ENCODE data around the gene CFAP91. TPM values are rescaled to one million over a fixed set of nuclear protein-coding genes. Genes with fewer than 3 reads are reported as not detected.

Gene CFAP91
- total RNA-seq, 4 donors from 2014 or later: 1.5 to 6.5 (median 4.4) TPM

GRCh38 chr3:119664370-119664769 is 38.5 kb upstream of the CFAP91 start:
- Histone ChIP-seq H3K4me1 (peaks cover 32 to 60% (median 51%) of the 10 kb centered on the region in 4 donors), H3K36me3 (peaks cover 0 to 23% (median 11%) of the 10 kb centered on the region in 4 donors), H3K9me3 (no peaks in the 10 kb centered on the region), H3K27ac (replicated peaks in 1 of 4) (peak overlapping the region in 3 of 4 donors; percentile 23 to 78 (median 77)), H3K4me3 (no peak overlapping the region), H3K27me3 (no peaks in the 10 kb centered on the region)
- no peak for TF ChIP-seq POLR2AphosphoS5 (IDR thresholded peaks at IDR 0.05)
- no peak for TF ChIP-seq EP300 (IDR thresholded peaks at IDR 0.05)
- no peak for TF ChIP-seq CTCF (IDR thresholded peaks at IDR 0.05)
- no peak for TF ChIP-seq POLR2A (IDR thresholded peaks at IDR 0.05; ENCODE audit: low read depth)
- WGBS: 66% methylated on average over 4 of the region's 4 CpGs
- intact Hi-C loops (cut with DNase I): no loop called here
- DNase-seq (ENCODE audit: extremely low spot score): no peak

- H3K27ac ChIP-seq (replicated peaks in 1 of 4): peak overlapping the region in 3 of 4 donors; percentile 7 to 78 (median 77)
- no peak for DNase-seq (ENCODE audit: extremely low spot score)
- H3K36me3 ChIP-seq: peaks cover 0 to 24% (median 13%) of the 10 kb centered on the region in 4 donors
- H3K9me3 ChIP-seq: no peaks in the 10 kb centered on the region
- H3K27me3 ChIP-seq: no peaks in the 10 kb centered on the region
- intact Hi-C loops (cut with DNase I): no loop called here
- peaks cover 37 to 56% (median 50%) of the 10 kb centered on the region in 4 donors for H3K4me1 ChIP-seq
- H3K4me3 ChIP-seq: no peak overlapping the region
- WGBS: 74% methylated on average over 4 of the region's 4 CpGs
- TF ChIP-seq POLR2A (IDR thresholded peaks at IDR 0.05; ENCODE audit: low read depth) (no peak), EP300 (IDR thresholded peaks at IDR 0.05) (no peak), POLR2AphosphoS5 (IDR thresholded peaks at IDR 0.05) (peak in 1 of 2 donors; percentile 3)
These were observed 37.9 kb upstream of the CFAP91 start for GRCh38 chr3:119664850-119665379.

GRCh38 chr3:119665954-119666559 is 36.8 kb upstream of the CFAP91 start:
- peaks cover 34 to 50% (median 41%) of the 10 kb centered on the region in 4 donors for H3K4me1 ChIP-seq
- H3K4me3 ChIP-seq: no peak overlapping the region
- H3K27ac ChIP-seq (replicated peaks in 1 of 4): peak overlapping the region in 1 of 4 donors; percentile 77
- DNase-seq (ENCODE audit: extremely low spot score): no peak
- H3K27me3 ChIP-seq: no peaks in the 10 kb centered on the region
- TF ChIP-seq CTCF (IDR thresholded peaks at IDR 0.05) (no peak), POLR2AphosphoS5 (IDR thresholded peaks at IDR 0.05) (no peak), POLR2A (IDR thresholded peaks at IDR 0.05; ENCODE audit: low read depth) (no peak), EP300 (IDR thresholded peaks at IDR 0.05) (no peak)
- 78% methylated on average over 6 of the region's 6 CpGs for WGBS
- intact Hi-C loops (cut with DNase I): no loop called here
- H3K9me3 ChIP-seq: no peaks in the 10 kb centered on the region
- peaks cover 0 to 33% (median 17%) of the 10 kb centered on the region in 4 donors for H3K36me3 ChIP-seq

- TF ChIP-seq POLR2AphosphoS5 (IDR thresholded peaks at IDR 0.05) (no peak), POLR2A (IDR thresholded peaks at IDR 0.05; ENCODE audit: low read depth) (no peak), CTCF (IDR thresholded peaks at IDR 0.05) (no peak), EP300 (IDR thresholded peaks at IDR 0.05) (no peak)
- H3K4me3 ChIP-seq: no peak overlapping the region
- intact Hi-C loops (cut with DNase I): loop anchor here (5.0 to 10.0 kb wide), 2 partner anchors 175 to 922 kb away; partner anchors contain the start of gene TIMMDC1
- peaks cover under 1 to 29% (median 10%) of the 10 kb centered on the region in 4 donors for H3K4me1 ChIP-seq
- H3K36me3 ChIP-seq: peaks cover 16 to 73% (median 43%) of the 10 kb centered on the region in 4 donors
- peak overlapping the region in 3 of 4 donors; percentile 21 to 54 (median 29) for H3K27ac ChIP-seq (replicated peaks in 1 of 4)
- H3K9me3 ChIP-seq: no peaks in the 10 kb centered on the region
- WGBS: 87% methylated on average over 5 of the region's 5 CpGs
- no peak for DNase-seq (ENCODE audit: extremely low spot score)
- no peaks in the 10 kb centered on the region for H3K27me3 ChIP-seq
These were observed 32.8 kb upstream of the CFAP91 start for GRCh38 chr3:119669906-119670570.

- TF ChIP-seq EP300 (IDR thresholded peaks at IDR 0.05) (no peak), CTCF (IDR thresholded peaks at IDR 0.05) (no peak), POLR2A (IDR thresholded peaks at IDR 0.05; ENCODE audit: low read depth) (no peak), POLR2AphosphoS5 (IDR thresholded peaks at IDR 0.05) (no peak)
- Histone ChIP-seq H3K36me3 (peaks cover 16 to 69% (median 39%) of the 10 kb centered on the region in 4 donors), H3K9me3 (no peaks in the 10 kb centered on the region), H3K27ac (replicated peaks in 1 of 4) (peak overlapping the region in 2 of 4 donors; percentile 2 to 15), H3K4me3 (no peak overlapping the region), H3K4me1 (peaks cover 14 to 44% (median 27%) of the 10 kb centered on the region in 4 donors), H3K27me3 (no peaks in the 10 kb centered on the region)
- no peak for DNase-seq (ENCODE audit: extremely low spot score)
- 94% methylated on average over 2 of the region's 2 CpGs for WGBS
- intact Hi-C loops (cut with DNase I): loop anchor here (5.0 to 10.0 kb wide), 2 partner anchors 178 to 920 kb away; partner anchors contain the start of gene TIMMDC1
These were observed 30.0 kb upstream of the CFAP91 start for GRCh38 chr3:119672776-119673175.
